Skeletal muscle satellite cell (primary cell): Measurements from ENCODE around the gene BBS10. TPM values are rescaled to one million over a fixed set of nuclear protein-coding genes. Genes with fewer than 3 reads are reported as not detected.

Source experiments
- H3K27me3 ChIP-seq: 2 replicates; pipeline ENCODE4 v1.7.0; 2013; ENCODE audit warnings: low read length; ENCODE audit not compliant: control insufficient read depth, insufficient read depth
- H3K36me3 ChIP-seq: 2 replicates; pipeline ENCODE4 v1.7.0; 2013; ENCODE audit warnings: mild to moderate bottlenecking, control low read depth, low read length; ENCODE audit not compliant: insufficient read depth
- H3K4me1 ChIP-seq: 2 replicates; pipeline ENCODE4 v1.7.0; 2013; ENCODE audit warnings: low read length; ENCODE audit not compliant: control insufficient read depth, insufficient read depth
- H3K4me2 ChIP-seq: 2 replicates; pipeline ENCODE4 v1.7.0; 2013; ENCODE audit warnings: mild to moderate bottlenecking, low read length
- H3K4me3 ChIP-seq: 2 replicates; pipeline ENCODE4 v1.7.0; 2013; ENCODE audit warnings: low read length
- H3K9ac ChIP-seq: 2 replicates; pipeline ENCODE4 v1.7.0; 2013; ENCODE audit warnings: mild to moderate bottlenecking, low read depth, low read length, moderate library complexity
- H3K9me3 ChIP-seq: replicated peaks from 2 replicates; pipeline ENCODE4 v1.7.0; 2013; ENCODE audit warnings: mild to moderate bottlenecking, control low read depth, low read length
- small RNA-seq: library from RNA; depleted of rRNA; stranded (forward); fragments of <200 nt; gene quantifications from one replicate; pipeline ENCODE3, GENCODE V24; 2012

Gene BBS10

GRCh38 chr12:76303989-76304460, 44.2 kb downstream of the BBS10 start:
- no peak overlapping the region for H3K4me3 ChIP-seq
- H3K9ac ChIP-seq, result no peak overlapping the region
- peaks cover 22% of the 10 kb centered on the region for H3K36me3 ChIP-seq
- H3K4me2 ChIP-seq, result no peak overlapping the region
- no peaks in the 10 kb centered on the region for H3K9me3 ChIP-seq
- peaks cover 26% of the 10 kb centered on the region for H3K4me1 ChIP-seq
- H3K27me3 ChIP-seq, result no peaks in the 10 kb centered on the region

GRCh38 chr12:76303365-76303764, 44.9 kb downstream of the BBS10 start:
- Histone ChIP-seq H3K4me3 (no peak overlapping the region), H3K4me1 (peaks cover 28% of the 10 kb centered on the region), H3K36me3 (peaks cover 22% of the 10 kb centered on the region), H3K4me2 (no peak overlapping the region), H3K27me3 (no peaks in the 10 kb centered on the region), H3K9ac (peak overlapping the region; percentile 28), H3K9me3 (no peaks in the 10 kb centered on the region)

- Histone ChIP-seq H3K9ac (peak overlapping the region; percentile 24), H3K27me3 (no peaks in the 10 kb centered on the region), H3K9me3 (no peaks in the 10 kb centered on the region), H3K4me2 (no peak overlapping the region), H3K4me3 (no peak overlapping the region), H3K4me1 (peaks cover 28% of the 10 kb centered on the region), H3K36me3 (peaks cover 34% of the 10 kb centered on the region)
These were observed 47.9 kb downstream of the BBS10 start for GRCh38 chr12:76300297-76300665.

- H3K9ac ChIP-seq, result peak overlapping the region; percentile 11
These were observed 48.5 kb downstream of the BBS10 start for GRCh38 chr12:76299536-76300296.

More at GRCh38 chr12:76299536-76300296, 48.5 kb downstream of the BBS10 start:
- H3K9me3 ChIP-seq, result no peaks in the 10 kb centered on the region
- H3K4me3 ChIP-seq, result no peak overlapping the region
- no peaks in the 10 kb centered on the region for H3K27me3 ChIP-seq
- H3K4me1 ChIP-seq, result peaks cover 28% of the 10 kb centered on the region
- H3K36me3 ChIP-seq, result peaks cover 38% of the 10 kb centered on the region
- no peak overlapping the region for H3K4me2 ChIP-seq

Small RNA genes within 50 kb of the gene (small RNA-seq; reads per million reads assigned to genes)
- gene RN7SKP172, result not detected
